ENCODE results near the gene HES4. TPM values are rescaled to one million over a fixed set of nuclear protein-coding genes. Genes with fewer than 3 reads are reported as not detected.
"Not testable (repeated sequence)": the region's sequence is repeated elsewhere in the genome, so short reads cannot be mapped to it uniquely, and the experiment has no call there.

The HES4 gene
- total RNA-seq, 1 experiment from 2014 or later = 0.48 TPM

DNA sequence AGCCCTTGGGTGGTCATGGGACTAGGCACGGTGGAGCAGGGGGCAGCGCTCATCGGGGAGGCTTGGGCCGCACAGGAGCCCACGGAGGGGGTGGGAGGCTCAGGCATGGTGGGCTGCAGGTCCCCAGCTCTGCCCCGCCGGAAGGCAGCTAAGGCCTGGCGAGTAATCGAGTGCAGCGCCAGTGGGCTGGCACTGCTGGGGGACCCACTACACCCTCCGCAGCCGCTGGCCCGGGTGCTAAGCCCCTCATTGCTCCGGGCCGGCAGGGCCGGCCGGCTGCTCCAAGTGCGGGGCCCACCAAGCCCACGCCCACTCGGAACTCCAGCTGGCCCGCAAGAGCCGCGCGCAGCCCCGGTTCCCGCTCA lies 18.4 kb upstream of the HES4 start:
- DNase-seq (ENCODE audit: low read depth) = not testable (repeated sequence)

DNA sequence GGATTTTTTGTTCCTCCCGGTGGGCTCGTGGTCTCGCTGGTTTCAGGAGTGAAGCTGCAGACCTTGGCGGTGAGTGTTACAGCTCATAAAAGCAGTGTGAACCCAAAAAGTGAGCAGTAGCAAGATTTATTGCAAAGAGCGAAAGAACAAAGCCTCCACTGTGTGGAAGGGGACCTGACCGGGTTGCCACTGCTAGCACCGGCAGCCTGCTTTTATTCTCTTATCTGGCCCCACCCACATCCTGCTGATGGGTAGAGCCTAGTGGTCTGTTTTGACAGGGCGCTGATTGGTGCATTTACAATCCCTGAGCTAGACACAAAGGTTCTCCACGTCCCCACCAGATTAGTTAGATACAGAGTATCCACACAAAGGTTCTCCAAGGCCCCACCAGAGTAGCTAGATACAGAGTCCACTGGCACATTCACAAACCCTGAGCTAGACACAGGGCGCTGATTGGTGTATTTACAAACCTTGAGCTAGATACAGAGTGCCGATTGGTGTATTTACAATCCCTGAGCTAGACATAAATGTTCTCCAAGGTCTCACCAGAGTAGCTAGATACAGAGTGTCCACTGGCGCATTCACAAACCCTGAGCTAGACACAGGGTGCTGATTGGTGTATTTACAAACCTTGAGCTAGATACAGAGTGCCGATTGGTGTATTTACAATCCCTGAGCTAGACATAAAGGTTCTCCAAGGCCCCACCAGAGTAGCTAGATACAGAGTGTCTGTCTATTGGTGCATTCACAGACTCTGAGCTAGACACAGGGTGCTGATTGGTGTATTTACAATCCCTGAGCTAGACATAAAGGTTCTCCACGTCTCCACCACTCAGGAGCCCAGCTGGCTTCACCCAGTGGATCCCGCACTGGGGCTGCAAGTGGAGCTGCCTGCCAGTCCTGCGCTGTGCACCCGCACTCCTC lies 17.8 kb upstream of the HES4 start:
- not testable (repeated sequence) for DNase-seq (ENCODE audit: low read depth)

DNA sequence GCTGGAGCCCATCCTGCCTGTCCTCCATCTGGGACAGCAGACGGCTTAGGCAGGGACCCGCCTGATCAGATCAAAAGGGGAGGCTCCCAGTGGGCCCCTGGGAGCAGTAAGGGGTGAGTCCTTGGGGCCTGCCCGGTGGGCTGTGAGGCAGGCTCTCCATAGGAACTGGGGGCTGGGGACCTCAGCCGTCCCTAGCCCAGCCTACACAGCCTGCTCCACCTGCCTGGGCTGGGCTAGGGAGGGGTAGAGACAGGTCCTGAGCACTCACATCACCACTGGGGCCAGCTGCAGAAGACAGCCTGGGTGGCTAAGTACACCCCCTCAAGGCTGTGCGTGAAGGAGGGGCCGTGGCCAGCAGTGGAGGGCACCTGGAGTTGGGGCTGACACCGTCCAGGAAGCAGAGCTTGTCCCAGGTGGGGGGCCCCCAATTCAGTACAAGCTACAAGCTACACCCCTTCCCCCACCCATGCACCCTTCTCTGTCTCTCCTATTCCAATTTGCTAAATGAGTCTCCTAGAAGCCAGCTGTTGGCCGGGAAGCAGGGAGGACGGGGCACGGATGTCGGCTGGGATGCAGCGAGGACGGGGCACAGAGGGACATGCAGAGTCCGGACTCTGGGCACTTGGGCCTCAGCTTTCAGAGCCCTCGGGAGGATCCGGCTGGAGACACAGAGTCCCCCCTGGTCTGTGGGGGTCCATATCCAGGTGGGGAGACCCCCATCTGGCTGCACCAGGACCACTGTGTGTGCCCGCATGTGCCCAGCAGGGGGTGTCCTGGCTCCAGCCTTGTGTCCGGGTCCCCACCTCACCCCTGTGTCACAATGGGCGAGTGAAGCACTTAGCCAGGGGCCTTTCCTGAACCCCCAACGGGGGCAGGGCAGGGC lies 15.1 kb upstream of the HES4 start:
- DNase-seq (ENCODE audit: low read depth) = no peak

DNA sequence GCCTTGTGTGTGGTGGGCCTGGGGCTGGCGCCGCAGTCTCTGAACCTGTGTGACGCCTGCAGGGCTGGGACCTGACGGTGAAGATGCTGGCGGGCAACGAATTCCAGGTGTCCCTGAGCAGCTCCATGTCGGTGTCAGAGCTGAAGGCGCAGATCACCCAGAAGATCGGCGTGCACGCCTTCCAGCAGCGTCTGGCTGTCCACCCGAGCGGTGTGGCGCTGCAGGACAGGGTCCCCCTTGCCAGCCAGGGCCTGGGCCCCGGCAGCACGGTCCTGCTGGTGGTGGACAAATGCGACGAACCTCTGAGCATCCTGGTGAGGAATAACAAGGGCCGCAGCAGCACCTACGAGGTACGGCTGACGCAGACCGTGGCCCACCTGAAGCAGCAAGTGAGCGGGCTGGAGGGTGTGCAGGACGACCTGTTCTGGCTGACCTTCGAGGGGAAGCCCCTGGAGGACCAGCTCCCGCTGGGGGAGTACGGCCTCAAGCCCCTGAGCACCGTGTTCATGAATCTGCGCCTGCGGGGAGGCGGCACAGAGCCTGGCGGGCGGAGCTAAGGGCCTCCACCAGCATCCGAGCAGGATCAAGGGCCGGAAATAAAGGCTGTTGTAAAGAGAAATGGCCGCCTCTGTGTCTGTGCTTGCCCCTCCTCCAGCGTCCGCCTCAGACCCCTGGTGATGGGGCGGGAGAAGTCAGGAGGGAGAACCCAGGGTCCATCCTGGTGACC lies 14.2 kb upstream of the HES4 start:
- DNase-seq (ENCODE audit: low read depth) = no peak

DNA sequence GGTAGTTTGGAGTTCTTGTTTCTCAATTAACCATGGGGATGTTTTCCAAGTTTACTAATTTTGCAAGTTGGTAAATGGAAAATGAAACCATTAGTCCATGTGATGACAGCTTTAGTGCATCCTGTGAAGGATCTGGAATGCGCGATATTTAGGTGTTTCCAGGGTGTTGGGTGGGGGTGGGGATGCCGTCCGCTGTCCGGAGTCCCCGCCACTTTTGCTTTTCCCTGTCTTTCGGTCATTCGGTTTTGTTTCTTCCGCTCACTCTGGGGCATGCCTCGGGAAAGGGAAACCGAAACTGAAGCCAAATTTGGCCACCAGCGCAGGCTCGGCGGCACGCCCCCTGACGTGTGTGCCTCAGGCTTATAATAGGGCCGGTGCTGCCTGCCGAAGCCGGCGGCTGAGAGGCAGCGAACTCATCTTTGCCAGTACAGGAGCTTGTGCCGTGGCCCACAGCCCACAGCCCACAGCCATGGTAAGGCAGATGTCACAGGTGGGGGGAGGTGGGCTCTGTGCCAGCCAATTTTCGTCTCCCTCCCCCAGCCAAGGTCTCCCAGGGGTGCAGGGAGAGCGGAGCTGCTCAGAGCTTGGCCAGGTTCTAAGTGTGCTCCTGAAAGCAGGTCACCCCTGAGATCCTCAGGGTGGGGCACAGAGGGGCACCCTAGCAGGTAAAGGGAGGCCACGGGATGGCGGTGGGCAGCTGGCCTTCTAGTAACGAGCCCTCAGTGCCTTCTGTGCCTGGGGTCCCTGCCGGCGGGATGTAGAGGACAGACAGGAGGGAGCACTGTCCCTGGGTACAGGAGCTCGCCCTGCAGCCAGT lies 13.4 kb upstream of the HES4 start, which contains the start of gene ISG15:
Gene ISG15, plus strand, starts transcription at position 393 of the 817 bp plus-strand sequence. Its CDS starts 77 bp downstream, at position 470.
- peak; percentile 89 for DNase-seq (ENCODE audit: low read depth)

DNA sequence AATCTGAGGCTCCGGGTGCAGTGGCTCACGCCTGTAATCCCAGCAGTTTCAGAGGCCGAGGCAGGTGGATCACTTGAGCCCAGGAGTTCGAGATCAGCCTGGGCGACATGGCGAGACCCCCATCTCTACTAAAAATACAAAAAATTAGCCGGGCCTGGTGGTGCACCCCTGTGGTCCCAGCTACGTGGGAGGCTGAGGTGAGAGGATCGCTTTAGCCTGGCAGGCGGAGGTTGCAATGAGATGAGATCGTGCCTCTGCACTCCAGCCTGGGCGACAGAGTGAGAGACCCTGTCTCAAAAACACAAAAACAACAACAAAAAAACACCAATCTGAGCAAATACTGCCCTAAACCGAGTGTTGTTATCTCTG lies 12.8 kb upstream of the HES4 start:
- not testable (repeated sequence) for DNase-seq (ENCODE audit: low read depth)

DNA sequence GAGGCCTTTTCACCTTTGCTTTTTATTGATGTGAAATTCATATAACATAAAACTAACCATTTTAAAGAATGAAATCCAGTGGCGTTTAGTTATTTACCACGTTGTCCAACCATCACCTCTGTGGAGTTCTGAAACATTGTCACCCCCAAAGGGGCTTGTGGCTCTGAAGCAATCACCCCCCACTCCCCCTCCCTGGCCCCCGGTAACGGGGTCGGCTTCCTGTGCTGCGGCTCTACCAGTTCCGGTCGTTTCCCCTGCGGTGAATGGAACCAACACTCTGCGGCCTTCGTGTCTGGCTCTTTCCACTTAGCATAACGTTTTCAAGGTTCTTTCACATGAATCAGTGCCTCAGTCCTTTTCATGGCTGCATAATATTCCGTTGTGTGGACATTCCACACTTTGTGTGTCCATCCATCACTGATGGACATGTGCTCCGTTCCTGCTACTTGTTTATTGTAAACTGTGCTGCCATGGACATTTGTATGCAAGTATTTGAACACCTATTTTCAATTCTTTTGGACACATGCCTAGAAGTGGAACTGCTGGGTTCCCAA lies 11.6 kb upstream of the HES4 start:
- no peak for DNase-seq (ENCODE audit: low read depth)

DNA sequence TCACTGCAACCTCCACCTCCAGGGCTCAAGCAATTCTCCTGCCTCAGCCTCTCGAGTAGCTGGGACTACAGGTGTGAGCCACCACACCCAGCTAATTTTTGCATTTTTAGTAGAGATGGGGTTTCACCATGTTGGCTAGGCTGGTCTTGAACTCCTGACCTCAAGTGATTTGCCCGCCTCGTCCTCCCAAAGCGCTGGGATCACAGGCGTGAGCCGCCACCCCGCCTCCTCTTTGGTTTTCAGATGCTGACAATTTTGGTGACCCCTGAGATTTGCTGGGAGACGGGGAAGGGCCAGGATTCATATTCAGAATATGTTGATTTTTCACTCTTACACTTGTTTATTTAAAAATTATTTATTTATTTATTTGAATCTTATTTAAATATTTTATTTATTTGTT lies 10.2 kb upstream of the HES4 start:
- DNase-seq (ENCODE audit: low read depth) = not testable (repeated sequence)

DNA sequence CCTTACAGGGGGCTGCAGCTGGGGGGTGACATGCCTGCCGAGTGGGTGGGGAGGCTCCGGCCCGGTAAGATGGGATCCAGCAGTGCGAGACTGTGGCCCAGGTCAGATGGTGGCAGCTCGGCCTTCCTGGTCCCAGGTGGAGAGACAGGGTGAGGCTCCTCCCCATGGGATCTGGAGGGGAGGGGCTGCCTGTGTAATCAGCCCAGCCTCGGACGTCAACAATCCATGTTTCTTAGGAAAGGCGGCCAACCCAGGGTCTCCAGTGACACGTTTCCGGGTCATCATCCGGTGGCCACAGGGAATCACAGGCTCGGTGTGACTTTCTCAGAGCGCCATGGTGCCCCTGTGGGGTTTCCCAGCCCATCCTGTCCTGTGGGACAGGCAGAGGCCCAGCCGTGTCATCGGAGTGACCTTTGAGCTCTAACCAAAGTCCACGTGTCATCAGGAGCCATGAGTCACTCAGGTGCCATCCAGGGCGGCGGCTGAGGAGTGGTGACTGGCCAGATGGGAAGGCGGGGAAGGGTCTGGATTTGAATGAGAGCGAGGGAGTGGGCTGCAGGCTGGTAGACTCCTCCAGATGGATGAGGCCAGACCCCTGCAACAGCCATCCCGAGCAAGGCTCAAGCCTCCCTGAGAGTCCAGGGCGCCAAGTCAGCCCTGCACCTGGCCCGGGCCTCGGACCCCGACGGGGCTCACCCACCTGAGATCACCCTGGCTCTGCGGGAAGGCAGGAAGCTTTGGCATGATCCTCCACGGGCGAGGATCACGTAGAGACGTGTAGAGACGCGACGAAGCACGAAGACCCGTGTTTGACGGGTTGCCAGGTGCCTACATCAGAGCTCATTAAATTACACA lies 6.6 kb upstream of the HES4 start:
- no peak for DNase-seq (ENCODE audit: low read depth)

DNA sequence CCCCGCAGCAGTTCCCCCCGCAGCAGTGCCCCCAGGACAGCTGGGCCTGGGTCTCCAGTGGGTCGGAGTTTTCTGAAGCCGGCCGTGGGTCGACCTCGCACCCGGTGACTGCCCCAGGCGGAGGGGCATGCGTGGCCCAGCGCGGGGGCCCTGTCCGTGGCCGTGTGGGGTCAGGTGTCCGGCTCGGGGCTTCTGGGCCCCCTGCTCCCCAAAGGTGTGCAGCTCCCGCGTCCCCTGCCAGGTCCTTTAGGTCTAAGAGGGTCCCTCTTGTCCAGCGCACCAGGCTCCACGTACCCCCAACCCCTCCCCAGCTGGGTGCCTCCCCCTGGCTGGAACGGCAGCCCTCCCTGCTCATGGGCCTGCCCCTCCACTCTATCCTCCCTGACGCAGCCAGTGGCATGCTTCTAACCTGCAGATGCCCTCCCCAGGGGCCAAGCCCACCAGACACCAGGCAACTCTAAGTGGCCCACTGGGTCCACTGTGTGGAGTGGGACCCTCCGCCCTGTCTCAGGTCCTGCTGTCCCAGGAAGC lies 5.9 kb upstream of the HES4 start:
- DNase-seq (ENCODE audit: low read depth) = no peak

DNA sequence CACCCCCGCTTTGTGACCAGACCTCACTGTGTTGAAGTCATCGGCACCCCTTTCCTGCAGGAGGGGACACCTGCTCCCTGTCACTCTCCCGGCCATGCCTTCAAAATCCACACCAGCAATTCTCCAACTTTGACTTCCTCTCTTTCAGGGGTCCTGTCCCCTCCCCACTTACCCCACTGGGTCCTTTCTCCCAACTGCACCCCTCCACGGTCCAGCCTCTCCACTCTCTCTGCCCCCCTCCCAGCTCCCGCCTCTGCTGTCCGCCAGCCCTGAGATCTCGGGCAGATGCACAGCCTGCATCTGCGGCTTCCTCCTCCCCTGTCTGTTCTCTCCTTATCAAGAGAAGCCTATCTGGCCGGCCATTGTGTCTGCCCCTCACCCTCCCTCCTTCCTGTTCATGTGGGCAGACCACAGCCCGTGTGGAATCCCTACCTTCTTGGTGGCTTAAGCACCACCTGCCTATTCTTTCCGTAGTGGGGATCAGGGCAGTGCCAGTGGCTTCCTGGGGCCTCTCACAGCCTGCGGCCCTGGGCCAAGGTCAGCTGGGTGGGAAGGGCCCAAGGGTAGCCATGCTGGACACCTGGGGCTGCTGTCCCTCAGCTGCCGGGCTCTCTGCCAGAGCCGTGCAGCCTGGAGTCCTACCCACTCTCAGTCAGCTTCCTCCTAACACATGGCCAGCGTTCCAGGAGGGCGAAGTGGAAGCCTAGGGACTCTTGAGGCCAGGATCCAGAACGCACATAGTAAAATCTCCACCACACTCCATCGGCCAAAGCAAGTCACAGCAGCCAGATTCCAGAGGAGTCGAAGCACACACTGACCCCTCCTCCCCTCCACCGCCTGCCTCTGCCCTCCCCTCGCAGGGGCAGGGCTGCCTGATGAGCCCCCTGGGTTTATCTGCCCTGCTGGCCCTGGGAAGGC lies 5.1 kb upstream of the HES4 start:
- DNase-seq (ENCODE audit: low read depth) = peak; percentile 81

DNA sequence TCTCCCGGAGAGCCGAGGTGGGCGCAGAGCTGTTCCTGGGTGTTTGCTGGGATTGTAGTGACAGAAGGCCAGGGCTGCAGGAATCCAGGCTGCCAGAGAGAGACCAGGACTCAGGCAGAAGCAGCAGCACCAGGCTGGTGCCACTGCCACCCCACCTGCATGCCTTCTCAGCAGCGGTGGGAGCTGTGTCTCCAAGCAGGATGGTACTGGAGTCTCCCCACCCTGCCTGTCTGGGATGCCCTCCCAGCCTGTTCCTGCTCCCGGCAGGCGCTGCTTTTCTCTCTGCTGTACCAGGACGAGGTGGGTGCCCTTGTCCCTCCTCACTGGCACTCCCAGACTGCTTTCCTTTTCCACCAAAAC lies 4.5 kb upstream of the HES4 start:
- no peak for DNase-seq (ENCODE audit: low read depth)

DNA sequence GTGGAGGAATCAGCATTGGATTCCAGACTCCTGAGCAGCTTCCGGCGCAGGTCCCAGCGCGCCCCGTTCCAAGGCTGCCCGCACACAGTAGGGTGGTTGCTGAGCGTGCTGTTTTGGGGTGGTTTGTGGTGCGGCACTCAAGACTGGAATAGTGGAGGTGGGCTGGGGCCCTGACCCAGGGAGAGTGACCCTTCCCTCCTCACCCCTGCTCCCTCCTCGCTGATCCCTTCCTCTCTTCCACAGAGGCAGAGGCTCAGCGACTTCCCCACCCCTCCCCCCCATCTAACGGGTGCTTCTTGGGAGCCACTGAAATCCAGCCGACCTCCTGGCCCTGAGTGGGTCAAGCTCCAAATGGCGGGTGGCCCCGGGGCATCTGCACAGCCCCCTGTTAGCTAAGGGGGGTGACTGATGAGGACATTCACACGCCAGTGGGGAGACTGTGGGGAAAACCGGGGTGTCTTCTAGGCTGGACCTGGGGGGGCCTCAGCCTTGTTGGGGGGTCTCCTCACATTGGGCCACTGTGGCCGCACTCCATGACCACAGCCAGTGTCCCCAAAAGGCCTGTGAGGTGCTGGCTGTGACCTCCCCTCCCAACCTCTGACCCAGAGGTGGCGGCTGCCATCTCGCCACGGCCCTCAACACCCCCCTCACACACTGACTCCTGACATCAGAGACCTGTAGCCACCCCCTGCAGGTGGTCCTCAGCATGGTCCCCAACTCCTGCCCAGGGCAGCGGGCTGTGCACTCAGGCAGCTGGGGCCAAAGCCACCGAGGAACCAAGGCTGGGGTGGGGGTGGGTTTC lies 3.9 kb upstream of the HES4 start:
- DNase-seq (ENCODE audit: low read depth) = no peak

DNA sequence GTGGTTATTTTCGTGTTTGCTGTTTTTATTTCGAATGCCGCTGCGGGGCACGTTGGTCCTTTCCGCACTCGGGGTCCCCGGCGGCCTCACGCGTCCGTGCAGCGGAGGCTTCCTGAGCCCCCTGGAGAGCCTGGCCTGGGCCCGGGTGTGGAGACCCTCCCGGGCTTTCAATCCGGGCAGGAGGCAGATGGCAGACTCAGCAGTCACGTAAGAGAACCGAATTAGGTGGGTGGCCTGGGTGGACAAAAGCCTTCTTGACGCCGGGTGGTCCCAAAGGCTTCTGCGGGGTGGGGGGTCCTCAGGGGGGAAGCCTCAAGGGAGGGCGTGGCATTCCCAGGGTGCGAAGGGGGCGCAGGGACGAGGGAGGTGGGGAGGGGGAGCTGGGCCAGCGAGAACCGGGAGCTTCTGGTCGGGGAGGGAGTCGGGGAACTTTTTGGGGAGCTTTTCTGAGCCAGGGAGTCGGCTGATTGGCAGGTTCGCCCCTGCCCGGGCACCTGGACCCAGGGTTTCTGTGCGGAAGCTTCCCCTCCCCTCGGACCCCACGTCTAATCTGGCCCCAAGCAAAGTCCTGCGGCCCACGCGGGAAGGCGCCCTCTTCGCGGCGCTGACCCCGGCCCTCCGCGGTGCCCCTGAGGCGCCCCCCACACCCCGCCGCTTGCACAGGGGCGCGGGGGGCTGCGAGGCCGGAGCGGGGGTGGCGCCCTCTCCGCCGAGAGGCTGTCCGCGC lies 1.3 kb upstream of the HES4 start:
- DNase-seq (ENCODE audit: low read depth) = no peak

DNA sequence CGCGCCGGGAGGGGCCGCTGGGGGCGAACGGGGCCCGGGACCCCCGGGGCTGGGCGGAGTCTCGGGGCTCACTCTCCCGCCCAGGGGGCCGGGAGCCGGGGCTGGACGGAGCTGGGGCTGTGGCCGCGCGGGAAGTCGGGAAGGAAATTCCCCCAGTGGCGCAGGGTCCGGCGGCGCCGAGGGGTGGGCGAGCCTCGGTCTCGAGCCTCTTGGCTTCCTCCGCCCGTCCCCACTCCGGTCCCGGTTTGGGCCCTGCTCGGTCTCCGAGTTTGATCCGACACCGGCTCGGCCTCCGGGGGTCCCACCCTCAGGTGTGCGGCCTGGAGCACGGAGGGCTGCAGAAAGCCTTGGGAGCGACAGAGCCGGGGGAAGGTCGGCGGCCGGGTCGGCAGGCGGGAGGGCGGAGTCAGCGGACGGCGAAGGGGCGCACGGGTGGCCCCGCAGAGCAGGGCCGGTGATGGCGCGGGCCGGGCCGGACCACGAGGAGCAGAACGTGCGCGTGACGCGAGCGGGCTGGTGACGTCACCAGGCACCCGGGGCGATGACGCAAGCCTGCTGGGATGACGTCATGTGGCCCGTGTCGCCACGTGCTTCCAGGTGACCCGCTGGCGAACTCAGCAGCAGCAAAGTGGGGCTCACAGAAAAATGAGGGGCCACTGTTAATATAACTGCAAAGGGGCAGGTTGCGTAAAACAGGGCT lies 610 bp upstream of the HES4 start:
- peak; percentile 60 for DNase-seq (ENCODE audit: low read depth)

DNA sequence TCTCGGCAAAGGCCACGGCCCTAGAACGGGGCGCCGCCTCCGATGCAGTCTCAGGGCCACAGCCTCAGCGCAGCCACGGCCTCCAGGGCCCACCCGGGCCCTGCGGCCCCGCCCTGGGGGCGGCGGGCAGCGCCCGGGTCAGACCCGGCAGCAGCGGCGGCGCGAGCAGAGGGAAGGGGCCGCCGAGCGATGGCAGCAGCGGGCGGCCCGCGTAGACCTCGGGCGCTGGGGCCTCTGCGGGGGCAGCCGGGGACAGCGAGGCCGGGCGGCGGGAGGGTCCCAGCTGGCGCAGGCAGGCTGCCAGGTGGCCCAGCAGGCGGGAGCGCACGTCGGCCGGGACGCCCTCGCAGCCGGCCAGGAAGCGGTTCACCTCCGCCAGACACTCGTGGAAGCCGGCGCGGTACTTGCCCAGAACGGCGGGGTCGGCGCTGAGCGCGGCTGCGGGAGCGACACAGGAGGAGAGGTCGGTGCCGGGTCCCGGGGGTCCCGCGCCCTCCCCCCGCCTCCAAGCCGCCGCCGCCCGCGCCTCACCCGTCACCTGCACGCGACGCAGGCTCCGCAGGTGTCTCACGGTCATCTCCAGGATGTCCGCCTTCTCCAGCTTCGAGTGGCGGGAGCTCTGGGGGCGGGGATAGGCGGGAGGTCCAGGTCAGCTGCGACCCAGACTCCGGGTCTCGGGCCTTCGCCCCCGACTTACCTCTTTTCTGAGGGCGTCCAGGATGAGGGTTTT lies 737 bp downstream of the HES4 start:
- no peak for DNase-seq (ENCODE audit: low read depth)

Data from RPMI7951 (cell line).